ENCODE measurements around the gene FBXO42. TPM values are rescaled to one million over a fixed set of nuclear protein-coding genes. Genes with fewer than 3 reads are reported as not detected.
"Not testable (repeated sequence)": the region's sequence is repeated elsewhere in the genome, so short reads cannot be mapped to it uniquely, and the experiment has no call there.

Gene FBXO42
- total RNA-seq, 1 donor from 2014 or later = 24.3 TPM

DNA sequence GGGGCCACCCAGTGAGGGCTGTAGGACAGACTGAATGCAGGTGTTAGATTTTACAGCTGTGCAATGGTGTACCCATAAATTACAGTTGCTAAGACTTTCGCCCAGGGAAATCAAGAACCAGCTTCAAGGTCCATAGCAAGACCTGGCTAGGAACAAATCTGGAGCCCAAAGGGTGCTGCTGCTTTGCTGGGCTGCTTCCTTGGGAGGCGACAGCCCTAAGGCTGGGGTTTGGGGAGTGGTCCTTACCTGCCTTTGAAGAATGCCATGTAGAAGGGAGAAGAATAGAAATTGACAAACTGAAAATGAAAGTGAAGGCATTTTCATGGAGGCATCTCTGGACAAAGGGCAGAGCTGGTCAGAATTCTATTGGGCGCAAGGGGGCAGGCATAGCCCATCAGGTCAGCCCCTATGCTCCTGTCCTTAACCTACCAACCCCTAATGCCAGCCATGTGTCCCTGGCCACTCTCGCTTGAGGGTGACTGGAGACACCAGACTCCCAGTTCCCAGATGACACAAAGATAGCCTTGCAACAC lies 132.2 kb downstream of the FBXO42 start:
- Mint-ChIP-seq H3K27me3 (ENCODE audit: low read depth) (peaks cover 69% of the 10 kb centered on the region), H3K4me3 (no peak overlapping the region), H3K36me3 (ENCODE audit: low read depth) (no peaks in the 10 kb centered on the region), H3K4me1 (peaks cover 12% of the 10 kb centered on the region), H3K27ac (ENCODE audit: unreplicated experiment) (no peak overlapping the region), H3K9me3 (no peaks in the 10 kb centered on the region)
- no peak for DNase-seq (ENCODE audit: low read depth, low spot score)
- TF ChIP-seq, protein P1, sequence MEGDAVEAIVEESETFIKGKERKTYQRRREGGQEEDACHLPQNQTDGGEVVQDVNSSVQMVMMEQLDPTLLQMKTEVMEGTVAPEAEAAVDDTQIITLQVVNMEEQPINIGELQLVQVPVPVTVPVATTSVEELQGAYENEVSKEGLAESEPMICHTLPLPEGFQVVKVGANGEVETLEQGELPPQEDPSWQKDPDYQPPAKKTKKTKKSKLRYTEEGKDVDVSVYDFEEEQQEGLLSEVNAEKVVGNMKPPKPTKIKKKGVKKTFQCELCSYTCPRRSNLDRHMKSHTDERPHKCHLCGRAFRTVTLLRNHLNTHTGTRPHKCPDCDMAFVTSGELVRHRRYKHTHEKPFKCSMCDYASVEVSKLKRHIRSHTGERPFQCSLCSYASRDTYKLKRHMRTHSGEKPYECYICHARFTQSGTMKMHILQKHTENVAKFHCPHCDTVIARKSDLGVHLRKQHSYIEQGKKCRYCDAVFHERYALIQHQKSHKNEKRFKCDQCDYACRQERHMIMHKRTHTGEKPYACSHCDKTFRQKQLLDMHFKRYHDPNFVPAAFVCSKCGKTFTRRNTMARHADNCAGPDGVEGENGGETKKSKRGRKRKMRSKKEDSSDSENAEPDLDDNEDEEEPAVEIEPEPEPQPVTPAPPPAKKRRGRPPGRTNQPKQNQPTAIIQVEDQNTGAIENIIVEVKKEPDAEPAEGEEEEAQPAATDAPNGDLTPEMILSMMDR (conservative IDR thresholded peaks at IDR 0.05) = no peak

DNA sequence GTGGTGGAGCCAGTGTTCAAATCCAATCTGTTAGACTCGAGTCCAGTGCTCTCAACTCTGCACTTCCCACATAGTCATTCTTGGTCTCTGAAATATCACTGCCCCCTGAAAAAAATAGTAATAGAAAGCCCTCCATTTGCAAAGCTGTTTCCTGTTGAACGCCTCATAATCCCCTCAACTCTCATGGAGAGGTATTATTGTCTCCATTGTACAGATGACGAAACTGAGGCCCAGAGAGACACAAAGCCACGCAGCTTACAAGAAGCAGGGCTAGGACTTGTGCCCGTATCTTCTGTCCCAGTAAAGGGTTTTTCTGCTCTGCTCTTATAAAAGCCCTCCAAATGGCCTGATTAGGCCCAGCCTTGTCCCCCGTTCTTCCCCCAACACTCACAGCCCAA lies 133.6 kb downstream of the FBXO42 start:
- Mint-ChIP-seq H3K4me3 (peak overlapping the region; percentile 44), H3K27ac (ENCODE audit: unreplicated experiment) (no peak overlapping the region), H3K36me3 (ENCODE audit: low read depth) (no peaks in the 10 kb centered on the region), H3K9me3 (no peaks in the 10 kb centered on the region), H3K4me1 (peaks cover 12% of the 10 kb centered on the region), H3K27me3 (ENCODE audit: low read depth) (peaks cover 55% of the 10 kb centered on the region)
- DNase-seq (ENCODE audit: low read depth, low spot score) = no peak
- TF ChIP-seq, protein P1 (conservative IDR thresholded peaks at IDR 0.05) = no peak

DNA sequence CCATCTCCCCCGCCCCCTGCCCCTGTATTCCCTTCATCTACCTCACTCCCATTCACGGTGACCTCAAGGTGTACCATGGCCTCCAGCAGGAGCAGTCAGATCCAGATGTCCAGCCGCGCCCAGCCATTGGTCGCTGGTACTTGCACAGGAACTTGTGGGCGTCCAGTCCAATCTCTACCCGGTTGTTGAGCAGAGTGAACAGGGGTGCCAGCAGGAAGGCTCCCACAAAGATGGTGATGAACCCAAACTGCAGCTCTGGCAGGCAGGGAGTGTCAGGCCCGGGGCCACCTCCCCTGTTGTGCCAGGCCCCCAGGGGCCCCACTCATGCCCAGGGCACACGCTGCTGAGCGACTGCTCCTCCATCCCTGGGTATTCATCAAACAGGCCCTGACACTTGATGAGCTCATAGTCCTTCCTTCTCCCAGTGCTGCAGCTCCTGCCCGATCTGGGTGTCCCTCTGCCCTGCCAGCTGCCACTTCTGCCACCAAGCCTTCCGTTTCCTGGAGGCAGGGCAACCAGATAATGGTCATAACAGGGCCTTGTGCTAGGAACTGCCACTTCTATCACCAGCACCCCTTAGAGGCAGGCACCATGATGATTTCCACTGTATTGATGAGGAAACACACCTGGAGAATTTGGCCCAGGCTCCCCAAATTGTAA lies 134.1 kb downstream of the FBXO42 start:
- H3K4me3 Mint-ChIP-seq = peak overlapping the region; percentile 44
- H3K27ac Mint-ChIP-seq (ENCODE audit: unreplicated experiment) = no peak overlapping the region
- peaks cover 12% of the 10 kb centered on the region for H3K4me1 Mint-ChIP-seq
- TF ChIP-seq, protein P1 (conservative IDR thresholded peaks at IDR 0.05) = no peak
- DNase-seq (ENCODE audit: low read depth, low spot score) = no peak
- H3K36me3 Mint-ChIP-seq (ENCODE audit: low read depth) = no peaks in the 10 kb centered on the region
- H3K27me3 Mint-ChIP-seq (ENCODE audit: low read depth) = peaks cover 54% of the 10 kb centered on the region
- H3K9me3 Mint-ChIP-seq = no peaks in the 10 kb centered on the region

DNA sequence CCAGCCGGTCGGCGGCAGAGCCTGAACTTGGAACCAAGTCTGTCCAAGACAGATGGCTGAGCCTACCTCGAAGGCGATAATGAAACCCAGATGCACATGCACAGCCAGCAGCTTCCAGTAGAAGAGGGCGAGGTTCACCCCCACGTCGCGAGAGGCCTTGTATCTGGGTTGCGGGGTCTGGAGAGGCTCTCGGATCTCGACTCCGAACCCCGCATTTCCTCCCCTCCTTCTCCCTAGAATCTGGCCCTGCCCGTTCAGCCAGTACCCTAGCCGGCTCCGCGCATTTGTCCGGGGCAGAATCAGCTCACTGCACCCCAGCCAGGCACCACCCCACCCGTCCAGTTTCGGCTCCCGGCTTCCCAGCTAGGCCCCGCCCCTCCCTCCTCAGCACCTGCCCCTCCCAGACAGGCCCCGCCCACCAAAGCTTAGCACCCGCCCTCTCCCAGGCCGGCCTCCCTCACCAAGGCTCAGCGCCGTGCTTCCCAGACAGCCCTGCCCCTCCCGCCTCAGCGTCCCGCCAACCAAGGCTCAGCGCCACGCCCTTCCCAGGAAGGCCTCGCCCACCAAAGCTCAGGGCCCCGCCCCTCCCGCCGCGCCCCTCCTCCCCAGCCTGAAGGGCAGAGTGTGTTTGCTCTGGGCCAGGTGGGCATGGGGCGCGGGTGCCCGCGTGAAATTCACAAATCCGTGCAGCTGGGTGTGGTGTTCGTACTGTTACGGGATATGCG lies 135.1 kb downstream of the FBXO42 start:
- DNase-seq (ENCODE audit: low read depth, low spot score) = peak; percentile 93
- Mint-ChIP-seq H3K27me3 (ENCODE audit: low read depth) (peaks cover 58% of the 10 kb centered on the region), H3K36me3 (ENCODE audit: low read depth) (no peaks in the 10 kb centered on the region), H3K9me3 (no peaks in the 10 kb centered on the region), H3K27ac (ENCODE audit: unreplicated experiment) (no peak overlapping the region), H3K4me1 (peaks cover 16% of the 10 kb centered on the region), H3K4me3 (peak overlapping the region; percentile 85)
- TF ChIP-seq, protein P1 (conservative IDR thresholded peaks at IDR 0.05) = no peak

DNA sequence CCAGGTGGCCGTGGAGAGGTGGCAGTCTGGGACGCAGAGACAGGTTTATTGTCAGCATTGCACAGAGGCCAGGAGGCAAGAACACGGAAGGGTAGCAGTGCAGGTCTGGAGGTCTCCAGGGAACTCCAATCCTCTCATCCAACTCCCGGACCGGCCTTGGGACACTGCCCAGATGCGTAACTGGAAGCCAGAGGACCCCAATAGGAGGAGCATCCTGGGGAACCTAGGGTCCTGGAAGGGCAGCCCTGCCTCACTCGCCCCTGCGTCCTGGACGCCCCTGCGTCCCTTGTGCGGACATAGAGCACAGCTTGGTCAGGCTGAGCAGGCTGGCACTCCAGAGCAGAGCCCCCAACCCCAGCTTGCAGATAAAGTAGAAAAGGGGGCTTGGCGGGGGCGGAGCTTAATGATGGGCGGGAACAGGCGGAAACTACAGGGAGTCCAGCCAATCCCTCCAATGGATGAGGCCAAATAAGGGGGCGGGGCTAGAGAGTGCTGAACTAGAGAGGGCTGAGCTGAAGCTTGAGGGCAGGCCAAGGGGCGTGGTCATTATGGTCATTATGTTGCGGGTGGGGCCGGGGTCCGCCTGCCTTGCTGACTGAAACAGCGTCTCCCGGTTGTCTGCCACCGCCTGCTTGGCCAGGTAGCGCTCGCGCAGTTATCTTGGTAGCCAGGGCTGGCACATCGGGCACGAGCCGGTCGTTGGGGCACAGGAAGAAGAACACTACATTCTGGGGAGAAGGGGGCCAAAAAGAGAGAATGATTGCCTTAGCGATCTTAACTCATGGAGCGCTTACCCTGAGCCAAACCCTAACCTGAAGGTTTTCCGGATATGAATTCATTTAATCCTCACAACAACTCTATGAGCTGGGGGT lies 136.2 kb downstream of the FBXO42 start:
- Mint-ChIP-seq H3K4me1 (peaks cover 16% of the 10 kb centered on the region), H3K4me3 (peak overlapping the region; percentile 85), H3K27me3 (ENCODE audit: low read depth) (peaks cover 48% of the 10 kb centered on the region), H3K9me3 (no peaks in the 10 kb centered on the region), H3K36me3 (ENCODE audit: low read depth) (no peaks in the 10 kb centered on the region), H3K27ac (ENCODE audit: unreplicated experiment) (no peak overlapping the region)
- TF ChIP-seq, protein P1 (conservative IDR thresholded peaks at IDR 0.05) = no peak
- DNase-seq (ENCODE audit: low read depth, low spot score) = peak; percentile 84

DNA sequence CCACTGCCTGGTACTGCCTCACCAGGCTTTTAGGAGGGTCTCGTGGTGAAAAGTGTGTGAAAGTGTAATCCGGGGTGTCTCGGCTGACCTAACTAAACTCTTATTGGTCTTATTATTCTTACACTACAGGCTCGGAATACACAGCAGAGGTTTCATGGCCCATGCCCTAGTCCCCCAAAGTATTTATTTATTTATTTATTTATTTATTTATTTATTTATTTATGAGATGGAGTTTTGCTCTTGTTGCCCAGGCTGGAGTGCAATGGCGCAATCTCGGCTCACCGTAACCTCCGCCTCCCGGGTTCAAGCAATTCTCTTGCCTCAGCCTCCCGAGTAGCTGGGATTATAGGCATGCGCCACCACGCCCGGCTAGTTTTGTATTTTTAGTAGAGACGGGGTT lies 137.0 kb downstream of the FBXO42 start:
- H3K4me1 Mint-ChIP-seq = peaks cover 21% of the 10 kb centered on the region

DNA sequence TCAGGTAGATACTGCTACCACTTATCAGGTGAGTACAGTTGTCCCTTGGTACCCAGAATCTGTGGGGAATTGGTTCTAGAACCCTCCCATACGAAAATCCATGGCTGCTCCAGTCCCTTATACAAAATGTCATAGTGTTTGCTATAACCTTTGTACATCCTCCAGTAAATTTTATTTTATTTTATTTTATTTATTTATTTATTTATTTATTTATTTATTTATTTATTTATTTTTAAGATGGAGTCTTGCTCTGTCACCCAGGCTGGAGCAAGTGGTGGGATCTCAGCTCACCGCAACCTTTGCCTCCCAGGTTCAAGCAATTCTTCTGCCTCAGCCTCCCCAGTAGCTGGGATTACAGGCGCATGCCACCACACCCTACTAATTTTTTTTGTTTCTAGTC lies 138.7 kb downstream of the FBXO42 start:
- peaks cover 31% of the 10 kb centered on the region for H3K4me1 Mint-ChIP-seq
- H3K9me3 Mint-ChIP-seq; H3K36me3 Mint-ChIP-seq (ENCODE audit: low read depth): not testable (repeated sequence)

More for the DNA sequence above, 137.0 kb downstream of the FBXO42 start:
- not testable (repeated sequence) for H3K27ac Mint-ChIP-seq (ENCODE audit: unreplicated experiment); DNase-seq (ENCODE audit: low read depth, low spot score); H3K9me3 Mint-ChIP-seq; H3K36me3 Mint-ChIP-seq (ENCODE audit: low read depth); H3K4me3 Mint-ChIP-seq
- peaks cover 45% of the 10 kb centered on the region for H3K27me3 Mint-ChIP-seq (ENCODE audit: low read depth)

More for the DNA sequence above, 138.7 kb downstream of the FBXO42 start:
- not testable (repeated sequence) for H3K4me3 Mint-ChIP-seq; H3K27ac Mint-ChIP-seq (ENCODE audit: unreplicated experiment); DNase-seq (ENCODE audit: low read depth, low spot score)
- H3K27me3 Mint-ChIP-seq (ENCODE audit: low read depth) = peaks cover 34% of the 10 kb centered on the region

All from neural crest cell (in vitro differentiated cells).